ENCODE measurements around the gene UBE2V1. TPM values are rescaled to one million over a fixed set of nuclear protein-coding genes. Genes with fewer than 3 reads are reported as not detected.

Gene UBE2V1
- total and polyA plus RNA-seq, 7 experiments from 2014 or later = 128 to 167 (median 138) TPM

- no peak overlapping the region for H3K27ac Mint-ChIP-seq
- ATAC-seq = no peak
Observed at GRCh38 chr20:50050214-50050613, 62.7 kb downstream of the UBE2V1 start.

GRCh38 chr20:50049442-50050026 lies 63.4 kb downstream of the UBE2V1 start:
- Mint-ChIP-seq H3K4me1 (peaks cover 0 to 12% (median 5%) of the 10 kb centered on the region in 7 donors), H3K27ac (no peak overlapping the region), H3K4me3 (no peak overlapping the region), H3K9me3 (peaks cover 0 to 8% (median 2%) of the 10 kb centered on the region in 11 donors), H3K27me3 (peaks cover 6 to 41% (median 22%) of the 10 kb centered on the region in 5 donors), H3K36me3 (no peaks in the 10 kb centered on the region)
- DNase-seq (no peak), ATAC-seq (no peak)
- POLR2A ChIA-PET = no interaction called here
- no peaks in the 10 kb centered on the region for H3K9me3 ChIP-seq (ENCODE audit: control insufficient read depth in 2 of 3, low read length in 3 of 3)
- CTCF ChIA-PET = interaction anchor here (0.6 to 0.7 kb wide), 3 partner anchors 17 to 66 kb away, joined by 3 read pairs; no protein-coding TSS in a partner anchor
- intact Hi-C loops (cut with micrococcal nuclease) = no loop called here
- H3K36me3 ChIP-seq (ENCODE audit: control insufficient read depth in 2 of 3, insufficient read depth in 3 of 3, low read length in 3 of 3) = no peaks in the 10 kb centered on the region
- H3K4me1 ChIP-seq (ENCODE audit: control insufficient read depth in 2 of 2, insufficient read depth in 2 of 2, low read length in 2 of 2) = no peaks in the 10 kb centered on the region
- H3K27me3 ChIP-seq (ENCODE audit: control insufficient read depth in 2 of 2, insufficient read depth in 2 of 2, low read length in 2 of 2) = no peaks in the 10 kb centered on the region
- no peak overlapping the region for H3K27ac ChIP-seq (ENCODE audit: low read depth, low read length)
- H3K4me3 ChIP-seq (ENCODE audit: low read length) = no peak overlapping the region

More at GRCh38 chr20:50050214-50050613, 62.7 kb downstream of the UBE2V1 start:
- H3K9me3 Mint-ChIP-seq = peaks cover 0 to 8% (median 0%) of the 10 kb centered on the region in 11 donors
- Histone ChIP-seq H3K4me1 (ENCODE audit: control insufficient read depth in 2 of 2, insufficient read depth in 2 of 2, low read length in 2 of 2) (no peaks in the 10 kb centered on the region), H3K27ac (ENCODE audit: low read depth, low read length) (no peak overlapping the region), H3K36me3 (ENCODE audit: control insufficient read depth in 2 of 3, insufficient read depth in 3 of 3, low read length in 3 of 3) (no peaks in the 10 kb centered on the region), H3K4me3 (ENCODE audit: low read length) (no peak overlapping the region), H3K27me3 (ENCODE audit: control insufficient read depth in 2 of 2, insufficient read depth in 2 of 2, low read length in 2 of 2) (no peaks in the 10 kb centered on the region), H3K9me3 (ENCODE audit: control insufficient read depth in 2 of 3, low read length in 3 of 3) (no peaks in the 10 kb centered on the region)
- CTCF ChIA-PET = interaction anchor here (0.7 kb wide), 2 partner anchors 16 to 51 kb away, joined by 3 read pairs; no protein-coding TSS in a partner anchor
- no peaks in the 10 kb centered on the region for H3K36me3 Mint-ChIP-seq
- peaks cover 6 to 38% (median 23%) of the 10 kb centered on the region in 5 donors for H3K27me3 Mint-ChIP-seq
- intact Hi-C loops (cut with micrococcal nuclease) = no loop called here
- peaks cover 0 to 12% (median 5%) of the 10 kb centered on the region in 7 donors for H3K4me1 Mint-ChIP-seq
- no peak for DNase-seq
- POLR2A ChIA-PET = no interaction called here
- no peak overlapping the region for H3K4me3 Mint-ChIP-seq

- H3K27me3 Mint-ChIP-seq = peaks cover 6 to 37% (median 20%) of the 10 kb centered on the region in 5 donors
- peaks cover 0 to 12% (median 5%) of the 10 kb centered on the region in 7 donors for H3K4me1 Mint-ChIP-seq
- ChIA-PET CTCF (interaction anchor here (0.6 kb wide), 1 partner anchor 65 kb away, joined by 3 read pairs; no protein-coding TSS in a partner anchor), POLR2A (no interaction called here)
- H3K9me3 Mint-ChIP-seq = peaks cover 0 to 8% (median 2%) of the 10 kb centered on the region in 11 donors
- H3K36me3 Mint-ChIP-seq = no peaks in the 10 kb centered on the region
- ATAC-seq (peak; percentile 86), DNase-seq (peak in 1 of 9 donors; percentile 14)
- H3K27ac ChIP-seq (ENCODE audit: low read depth, low read length) = no peak overlapping the region
- H3K4me1 ChIP-seq (ENCODE audit: control insufficient read depth in 2 of 2, insufficient read depth in 2 of 2, low read length in 2 of 2) = no peaks in the 10 kb centered on the region
- no peaks in the 10 kb centered on the region for H3K36me3 ChIP-seq (ENCODE audit: control insufficient read depth in 2 of 3, insufficient read depth in 3 of 3, low read length in 3 of 3)
- H3K9me3 ChIP-seq (ENCODE audit: control insufficient read depth in 2 of 3, low read length in 3 of 3) = no peaks in the 10 kb centered on the region
- no peak overlapping the region for H3K27ac Mint-ChIP-seq
- no peak overlapping the region for H3K4me3 ChIP-seq (ENCODE audit: low read length)
- H3K4me3 Mint-ChIP-seq = no peak overlapping the region
- no peaks in the 10 kb centered on the region for H3K27me3 ChIP-seq (ENCODE audit: control insufficient read depth in 2 of 2, insufficient read depth in 2 of 2, low read length in 2 of 2)
- intact Hi-C loops (cut with micrococcal nuclease) = no loop called here
Observed at GRCh38 chr20:50048420-50049166, 64.4 kb downstream of the UBE2V1 start.

GRCh38 chr20:50044353-50044960 lies 68.5 kb downstream of the UBE2V1 start:
- Mint-ChIP-seq H3K36me3 (no peaks in the 10 kb centered on the region), H3K27me3 (peaks cover 6 to 33% (median 17%) of the 10 kb centered on the region in 5 donors), H3K4me3 (no peak overlapping the region), H3K9me3 (peaks cover 0 to 8% (median 2%) of the 10 kb centered on the region in 11 donors), H3K4me1 (peaks cover 0 to 17% (median 5%) of the 10 kb centered on the region in 7 donors), H3K27ac (no peak overlapping the region)
- ATAC-seq = no peak
- intact Hi-C loops (cut with micrococcal nuclease) = no loop called here
- Histone ChIP-seq H3K27ac (ENCODE audit: low read depth, low read length) (no peak overlapping the region), H3K36me3 (ENCODE audit: control insufficient read depth in 2 of 3, insufficient read depth in 3 of 3, low read length in 3 of 3) (no peaks in the 10 kb centered on the region), H3K4me1 (ENCODE audit: control insufficient read depth in 2 of 2, insufficient read depth in 2 of 2, low read length in 2 of 2) (no peaks in the 10 kb centered on the region), H3K4me3 (ENCODE audit: low read length) (no peak overlapping the region), H3K27me3 (ENCODE audit: control insufficient read depth in 2 of 2, insufficient read depth in 2 of 2, low read length in 2 of 2) (no peaks in the 10 kb centered on the region), H3K9me3 (ENCODE audit: control insufficient read depth in 2 of 3, low read length in 3 of 3) (no peaks in the 10 kb centered on the region)
- ChIA-PET POLR2A (no interaction called here), CTCF (interaction anchor here (0.6 kb wide), 1 partner anchor 606 kb away, joined by 3 read pairs; no protein-coding TSS in a partner anchor)
- no peak for DNase-seq

GRCh38 chr20:50043573-50044352 lies 69.2 kb downstream of the UBE2V1 start:
- POLR2A ChIA-PET = no interaction called here
- no peak overlapping the region for H3K4me3 Mint-ChIP-seq
- peaks cover 0 to 8% (median 2%) of the 10 kb centered on the region in 11 donors for H3K9me3 Mint-ChIP-seq
- Histone ChIP-seq H3K9me3 (ENCODE audit: control insufficient read depth in 2 of 3, low read length in 3 of 3) (no peaks in the 10 kb centered on the region), H3K4me3 (ENCODE audit: low read length) (no peak overlapping the region), H3K36me3 (ENCODE audit: control insufficient read depth in 2 of 3, insufficient read depth in 3 of 3, low read length in 3 of 3) (no peaks in the 10 kb centered on the region), H3K27me3 (ENCODE audit: control insufficient read depth in 2 of 2, insufficient read depth in 2 of 2, low read length in 2 of 2) (no peaks in the 10 kb centered on the region), H3K4me1 (ENCODE audit: control insufficient read depth in 2 of 2, insufficient read depth in 2 of 2, low read length in 2 of 2) (no peaks in the 10 kb centered on the region), H3K27ac (ENCODE audit: low read depth, low read length) (no peak overlapping the region)
- H3K36me3 Mint-ChIP-seq = no peaks in the 10 kb centered on the region
- H3K4me1 Mint-ChIP-seq = peaks cover 0 to 15% (median 2%) of the 10 kb centered on the region in 7 donors
- H3K27ac Mint-ChIP-seq = no peak overlapping the region
- CTCF ChIA-PET = no interaction called here
- peaks cover 6 to 31% (median 16%) of the 10 kb centered on the region in 5 donors for H3K27me3 Mint-ChIP-seq
- ATAC-seq (no peak), DNase-seq (no peak)
- intact Hi-C loops (cut with micrococcal nuclease) = no loop called here

Data from naive thymus-derived CD4-positive, alpha-beta T cell (primary cell).